OCI-LY1 (cell line): ENCODE data around the gene TTC13.

Experiments
- H2AFZ ChIP-seq: fragments of 200-600 bp; sonication (generic), shearing (Covaris generic); 2 replicates; pipeline ENCODE4 v1.6.0; 2014; ENCODE audit warnings: antibody characterized with exemption, mild to moderate bottlenecking, low read length
- H3F3A ChIP-seq: fragments of 200-600 bp; sonication (generic), shearing (Covaris generic); 2 replicates; pipeline ENCODE4 v1.6.0; 2014; ENCODE audit warnings: mild to moderate bottlenecking, antibody characterized with exemption, low read length, moderate library complexity; ENCODE audit not compliant: insufficient read depth
- H3K27ac ChIP-seq: fragments of 200-600 bp; sonication (generic); 2 replicates; pipeline ENCODE4 v1.5.1; 2014; ENCODE audit warnings: low read length, mixed run types, mild to moderate bottlenecking, low read depth; ENCODE audit not compliant: poor library complexity, severe bottlenecking
- H3K27me3 ChIP-seq: fragments of 200-600 bp; sonication (generic); 2 replicates; pipeline ENCODE4 v1.6.0; 2014; ENCODE audit warnings: antibody characterized with exemption, mild to moderate bottlenecking, low read length, moderate library complexity; ENCODE audit not compliant: insufficient read depth
- H3K36me3 ChIP-seq: fragments of 200-600 bp; sonication (generic); 2 replicates; pipeline ENCODE4 v1.6.1; 2014; ENCODE audit warnings: mild to moderate bottlenecking, antibody characterized with exemption, low read length, moderate library complexity, mixed read lengths; ENCODE audit not compliant: insufficient read depth
- H3K4me1 ChIP-seq: fragments of 200-600 bp; sonication (generic); 2 replicates; pipeline ENCODE4 v1.5.1; 2014; ENCODE audit warnings: mild to moderate bottlenecking, low read length, moderate library complexity; ENCODE audit not compliant: insufficient read depth, severe bottlenecking
- H3K4me2 ChIP-seq: fragments of 200-600 bp; sonication (generic), shearing (Covaris generic); 2 replicates; pipeline ENCODE4 v1.6.1; 2014; ENCODE audit warnings: low read length
- H3K4me3 ChIP-seq: fragments of 200-600 bp; sonication (generic); 2 replicates; pipeline ENCODE4 v1.5.1; 2014; ENCODE audit warnings: low read length, low read depth, mild to moderate bottlenecking, mixed read lengths; ENCODE audit not compliant: poor library complexity, severe bottlenecking
- H3K79me2 ChIP-seq: fragments of 200-600 bp; shearing (Covaris generic); 2 replicates; pipeline ENCODE4 v1.6.1; 2016; ENCODE audit warnings: mixed run types, low read length, mixed read lengths; ENCODE audit not compliant: insufficient read depth
- H3K9ac ChIP-seq: fragments of 200-600 bp; sonication (generic), shearing (Covaris generic); 2 replicates; pipeline ENCODE4 v1.6.1; 2014; ENCODE audit warnings: mild to moderate bottlenecking, low read length, mixed read lengths
- H3K9me2 ChIP-seq: fragments of 200-600 bp; sonication (generic), shearing (Covaris generic); 2 replicates; pipeline ENCODE4 v1.6.1; 2014; ENCODE audit warnings: low read depth, mild to moderate bottlenecking, low read length, mixed read lengths
- H3K9me3 ChIP-seq: fragments of 200-600 bp; shearing (Covaris generic); 2 replicates; pipeline ENCODE4 v1.6.1; 2014; ENCODE audit warnings: low read length, mixed read lengths
- H4K20me1 ChIP-seq: fragments of 200-600 bp; sonication (generic), shearing (Covaris generic); 2 replicates; pipeline ENCODE4 v1.6.0; 2016; ENCODE audit warnings: mild to moderate bottlenecking, low read length; ENCODE audit not compliant: insufficient read depth
- EZH2 ChIP-seq: fragments of 200-600 bp; sonication (generic), shearing (Covaris generic); IDR thresholded peaks from 2 replicates; pipeline ENCODE4 v1.8.0; 2017; ENCODE audit warnings: borderline replicate concordance, mixed run types, mild to moderate bottlenecking, antibody characterized with exemption, low read length, moderate library complexity, mixed read lengths
- TF ChIP-seq, protein P1 (sequence below): fragments of 200-600 bp; sonication (generic), shearing (Covaris generic); IDR thresholded peaks from 2 replicates; pipeline ENCODE4 v1.5.1; 2017; ENCODE audit warnings: mild to moderate bottlenecking, antibody characterized with exemption, low read length, moderate library complexity, mixed read lengths

TTC13 gene

GRCh38 chr1:230938924-230939368, 39.7 kb downstream of the TTC13 start:
- Histone ChIP-seq H3K9me3 (no peaks in the 10 kb centered on the region), H3K9me2 (no peaks in the 10 kb centered on the region), H2AFZ (no peak overlapping the region), H3F3A (no peaks in the 10 kb centered on the region), H3K27me3 (no peaks in the 10 kb centered on the region), H3K27ac (no peak overlapping the region), H3K4me3 (no peak overlapping the region), H3K36me3 (peaks cover 18% of the 10 kb centered on the region), H3K4me1 (no peaks in the 10 kb centered on the region), H3K79me2 (no peaks in the 10 kb centered on the region), H3K9ac (no peak overlapping the region), H4K20me1 (no peaks in the 10 kb centered on the region), H3K4me2 (no peak overlapping the region)
- no peak for TF ChIP-seq EZH2
- TF ChIP-seq, protein P1, sequence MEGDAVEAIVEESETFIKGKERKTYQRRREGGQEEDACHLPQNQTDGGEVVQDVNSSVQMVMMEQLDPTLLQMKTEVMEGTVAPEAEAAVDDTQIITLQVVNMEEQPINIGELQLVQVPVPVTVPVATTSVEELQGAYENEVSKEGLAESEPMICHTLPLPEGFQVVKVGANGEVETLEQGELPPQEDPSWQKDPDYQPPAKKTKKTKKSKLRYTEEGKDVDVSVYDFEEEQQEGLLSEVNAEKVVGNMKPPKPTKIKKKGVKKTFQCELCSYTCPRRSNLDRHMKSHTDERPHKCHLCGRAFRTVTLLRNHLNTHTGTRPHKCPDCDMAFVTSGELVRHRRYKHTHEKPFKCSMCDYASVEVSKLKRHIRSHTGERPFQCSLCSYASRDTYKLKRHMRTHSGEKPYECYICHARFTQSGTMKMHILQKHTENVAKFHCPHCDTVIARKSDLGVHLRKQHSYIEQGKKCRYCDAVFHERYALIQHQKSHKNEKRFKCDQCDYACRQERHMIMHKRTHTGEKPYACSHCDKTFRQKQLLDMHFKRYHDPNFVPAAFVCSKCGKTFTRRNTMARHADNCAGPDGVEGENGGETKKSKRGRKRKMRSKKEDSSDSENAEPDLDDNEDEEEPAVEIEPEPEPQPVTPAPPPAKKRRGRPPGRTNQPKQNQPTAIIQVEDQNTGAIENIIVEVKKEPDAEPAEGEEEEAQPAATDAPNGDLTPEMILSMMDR: no peak

GRCh38 chr1:230937371-230937770, 41.3 kb downstream of the TTC13 start:
- no peaks in the 10 kb centered on the region for H3F3A ChIP-seq
- no peak overlapping the region for H3K9ac ChIP-seq
- H3K79me2 ChIP-seq: no peaks in the 10 kb centered on the region
- no peak overlapping the region for H3K4me3 ChIP-seq
- H3K27ac ChIP-seq: no peak overlapping the region
- no peaks in the 10 kb centered on the region for H4K20me1 ChIP-seq
- H3K9me2 ChIP-seq: no peaks in the 10 kb centered on the region
- H3K36me3 ChIP-seq: peaks cover 10% of the 10 kb centered on the region; the same call in 1 of the 2 replicates
- H3K4me1 ChIP-seq: no peaks in the 10 kb centered on the region
- no peaks in the 10 kb centered on the region for H3K27me3 ChIP-seq
- no peaks in the 10 kb centered on the region for H3K9me3 ChIP-seq
- TF ChIP-seq, protein P1: no peak
- no peak for TF ChIP-seq EZH2
- no peak overlapping the region for H2AFZ ChIP-seq
- H3K4me2 ChIP-seq: no peak overlapping the region

- no peak overlapping the region for H3K9ac ChIP-seq
- H3K9me3 ChIP-seq: no peaks in the 10 kb centered on the region
- H3K9me2 ChIP-seq: no peaks in the 10 kb centered on the region
- no peaks in the 10 kb centered on the region for H4K20me1 ChIP-seq
- H3F3A ChIP-seq: no peaks in the 10 kb centered on the region
- H3K27ac ChIP-seq: no peak overlapping the region
- no peak overlapping the region for H3K4me2 ChIP-seq
- no peak for TF ChIP-seq EZH2
- no peak overlapping the region for H3K4me3 ChIP-seq
- H3K36me3 ChIP-seq: peaks cover 11% of the 10 kb centered on the region; the same call in 1 of the 2 replicates
- H2AFZ ChIP-seq: no peak overlapping the region
- no peaks in the 10 kb centered on the region for H3K4me1 ChIP-seq
- H3K79me2 ChIP-seq: no peaks in the 10 kb centered on the region
- H3K27me3 ChIP-seq: no peaks in the 10 kb centered on the region
Measured at GRCh38 chr1:230936475-230936874, 42.2 kb downstream of the TTC13 start.

DNA sequence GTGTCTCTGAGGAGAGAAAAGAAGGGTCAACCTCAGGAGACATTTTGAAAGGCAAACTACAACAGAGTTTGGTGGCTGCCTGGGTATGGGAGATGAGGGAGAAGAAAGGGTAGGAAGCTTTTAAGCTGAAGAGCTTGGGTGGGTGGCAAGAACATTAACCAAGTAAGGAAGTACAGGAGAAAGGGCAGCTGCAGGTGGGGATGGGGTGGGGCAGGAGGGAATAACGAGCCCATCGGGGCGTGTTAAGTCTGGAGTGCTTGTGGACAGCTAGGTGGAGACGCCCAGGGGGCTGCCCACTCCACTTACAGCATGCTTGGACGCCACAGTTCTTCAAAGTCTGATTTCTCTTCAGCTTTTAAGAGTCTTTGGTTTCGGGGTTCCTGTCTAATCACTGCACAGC, 42.8 kb downstream of the TTC13 start:
- Histone ChIP-seq H3K4me2 (no peak overlapping the region), H3K4me3 (no peak overlapping the region), H3K27ac (no peak overlapping the region), H4K20me1 (no peaks in the 10 kb centered on the region), H3F3A (no peaks in the 10 kb centered on the region), H3K36me3 (peaks cover 18% of the 10 kb centered on the region; the same call in 1 of the 2 replicates), H2AFZ (no peak overlapping the region), H3K4me1 (no peaks in the 10 kb centered on the region), H3K27me3 (no peaks in the 10 kb centered on the region), H3K79me2 (no peaks in the 10 kb centered on the region), H3K9me2 (no peaks in the 10 kb centered on the region), H3K9me3 (no peaks in the 10 kb centered on the region), H3K9ac (no peak overlapping the region)
- TF ChIP-seq EZH2: no peak
- TF ChIP-seq, protein P1: no peak
